Subcutaneous abdominal adipose tissue (tissue), 5 donors: ENCODE results near the gene ATPAF1.

Source experiments
- H3K27ac ChIP-seq: one replicate; pipeline ENCODE4 v1.7.0; 2013; ENCODE audit warnings: low read depth, mild to moderate bottlenecking, inconsistent platforms, low read length, moderate library complexity
- H3K27me3 ChIP-seq, 5 donors: one replicate each; pipeline ENCODE4 v1.7.0; 2013; ENCODE audit warnings: low read length in 5 of 5, inconsistent platforms in 1 of 5; ENCODE audit not compliant: control insufficient read depth in 5 of 5, insufficient read depth in 4 of 5
- H3K36me3 ChIP-seq, 5 donors: one replicate each; pipeline ENCODE4 v1.7.0; 2013; ENCODE audit warnings: low read length in 5 of 5; ENCODE audit not compliant: control insufficient read depth in 5 of 5, insufficient read depth in 5 of 5
- H3K4me1 ChIP-seq, 5 donors: one replicate each; pipeline ENCODE4 v1.7.0; 2013; ENCODE audit warnings: low read length in 5 of 5, mild to moderate bottlenecking in 3 of 5, moderate library complexity in 1 of 5; ENCODE audit not compliant: control insufficient read depth in 5 of 5, insufficient read depth in 5 of 5
- H3K4me3 ChIP-seq, 5 donors: one replicate each; pipeline ENCODE4 v1.7.0; 2013; ENCODE audit warnings: low read length in 5 of 5, low read depth in 1 of 5
- H3K9ac ChIP-seq, 5 donors: one replicate each; pipeline ENCODE4 v1.7.0; 2013; ENCODE audit warnings: low read length in 5 of 5, mild to moderate bottlenecking in 4 of 5, moderate library complexity in 3 of 5
- H3K9me3 ChIP-seq, 5 donors: one replicate each; pipeline ENCODE4 v1.7.0; 2013; ENCODE audit warnings: low read length in 5 of 5; ENCODE audit not compliant: control insufficient read depth in 5 of 5
- donor health status: healthy.
- donor health status: healthy.
- donor health status: healthy.
- donor health status: healthy.
- donor health status: healthy.

ATPAF1 gene

GRCh38 chr1:46682064-46682463, 13.9 kb upstream of the ATPAF1 start:
- H3K27ac ChIP-seq = no peak overlapping the region

GRCh38 chr1:46681333-46682034, 13.3 kb upstream of the ATPAF1 start:
- Histone ChIP-seq H3K27ac (no peak overlapping the region), H3K36me3 (peaks cover 71 to 94% (median 76%) of the 10 kb centered on the region in 5 donors), H3K9ac (no peak overlapping the region), H3K4me1 (peaks cover 0 to 24% (median 0%) of the 10 kb centered on the region in 5 donors), H3K27me3 (no peaks in the 10 kb centered on the region), H3K9me3 (no peaks in the 10 kb centered on the region), H3K4me3 (no peak overlapping the region)

More at GRCh38 chr1:46682064-46682463, 13.9 kb upstream of the ATPAF1 start:
- Histone ChIP-seq H3K4me3 (no peak overlapping the region), H3K36me3 (peaks cover 66 to 94% (median 81%) of the 10 kb centered on the region in 5 donors), H3K4me1 (peaks cover 0 to 30% (median 2%) of the 10 kb centered on the region in 5 donors), H3K9ac (no peak overlapping the region), H3K9me3 (no peaks in the 10 kb centered on the region), H3K27me3 (no peaks in the 10 kb centered on the region)

GRCh38 chr1:46679789-46680573, 11.8 kb upstream of the ATPAF1 start:
- Histone ChIP-seq H3K4me1 (peaks cover 0 to 17% (median 0%) of the 10 kb centered on the region in 5 donors), H3K4me3 (no peak overlapping the region), H3K9ac (no peak overlapping the region), H3K9me3 (no peaks in the 10 kb centered on the region), H3K27ac (no peak overlapping the region), H3K36me3 (peaks cover 66 to 92% (median 76%) of the 10 kb centered on the region in 5 donors), H3K27me3 (no peaks in the 10 kb centered on the region)

GRCh38 chr1:46677339-46677738, 9.2 kb upstream of the ATPAF1 start:
- no peaks in the 10 kb centered on the region for H3K9me3 ChIP-seq
- no peak overlapping the region for H3K4me3 ChIP-seq
- H3K4me1 ChIP-seq = peaks cover 0 to 10% (median 0%) of the 10 kb centered on the region in 5 donors
- H3K27me3 ChIP-seq = no peaks in the 10 kb centered on the region
- H3K9ac ChIP-seq = no peak overlapping the region
- no peak overlapping the region for H3K27ac ChIP-seq
- peaks cover 52 to 89% (median 56%) of the 10 kb centered on the region in 5 donors for H3K36me3 ChIP-seq

DNA sequence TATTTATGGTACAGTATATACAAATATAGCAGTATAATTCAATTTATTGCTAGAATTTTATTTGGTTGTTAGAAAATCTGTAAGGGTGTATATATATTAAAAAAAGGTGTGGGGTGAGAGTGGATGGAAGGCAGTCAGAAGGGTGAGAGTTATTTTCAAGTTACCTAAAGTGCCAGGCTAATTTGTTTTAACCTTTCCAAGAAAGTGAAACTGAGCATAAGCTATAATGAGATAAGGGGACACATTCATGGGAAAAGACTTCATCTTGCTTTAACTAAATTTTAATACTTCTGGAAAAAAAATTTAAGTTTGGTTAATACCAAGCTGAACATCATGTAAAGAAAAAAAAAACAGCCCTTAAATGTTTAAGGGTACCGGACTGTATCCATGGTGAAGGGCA, 8.4 kb upstream of the ATPAF1 start:
- Histone ChIP-seq H3K4me3 (no peak overlapping the region), H3K9me3 (no peaks in the 10 kb centered on the region), H3K27me3 (no peaks in the 10 kb centered on the region), H3K27ac (no peak overlapping the region), H3K36me3 (peaks cover 44 to 82% (median 49%) of the 10 kb centered on the region in 5 donors), H3K4me1 (peaks cover 0 to 3% (median 0%) of the 10 kb centered on the region in 5 donors), H3K9ac (no peak overlapping the region)

GRCh38 chr1:46675549-46676314, 7.6 kb upstream of the ATPAF1 start:
- no peak overlapping the region for H3K4me3 ChIP-seq
- H3K27me3 ChIP-seq = no peaks in the 10 kb centered on the region
- H3K36me3 ChIP-seq = peaks cover 40 to 75% (median 42%) of the 10 kb centered on the region in 5 donors
- H3K9me3 ChIP-seq = no peaks in the 10 kb centered on the region
- H3K27ac ChIP-seq = no peak overlapping the region
- H3K9ac ChIP-seq = no peak overlapping the region
- no peaks in the 10 kb centered on the region for H3K4me1 ChIP-seq

DNA sequence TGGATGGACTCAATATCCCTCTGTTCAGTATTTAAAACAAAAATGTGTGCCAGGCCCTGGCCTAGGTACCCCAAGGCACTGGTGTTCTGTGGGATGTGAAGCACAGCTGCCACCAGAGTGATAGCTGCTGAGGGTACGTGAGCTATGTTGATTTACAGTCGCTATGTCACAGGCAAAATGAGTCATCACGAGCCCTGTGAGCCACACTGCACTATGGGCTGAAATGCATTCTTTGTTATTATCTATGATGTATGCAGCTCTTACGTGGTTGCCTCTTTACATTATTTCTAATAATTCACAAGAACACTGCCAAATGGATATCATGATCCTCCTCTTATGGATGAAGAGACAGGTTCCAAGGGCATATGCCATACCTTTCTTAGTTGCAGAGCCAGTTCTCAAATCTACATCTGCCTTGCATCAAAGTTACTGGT, 5.6 kb upstream of the ATPAF1 start:
- H3K27ac ChIP-seq = no peak overlapping the region
- H3K4me3 ChIP-seq = no peak overlapping the region
- peaks cover 27 to 58% (median 29%) of the 10 kb centered on the region in 5 donors for H3K36me3 ChIP-seq

DNA sequence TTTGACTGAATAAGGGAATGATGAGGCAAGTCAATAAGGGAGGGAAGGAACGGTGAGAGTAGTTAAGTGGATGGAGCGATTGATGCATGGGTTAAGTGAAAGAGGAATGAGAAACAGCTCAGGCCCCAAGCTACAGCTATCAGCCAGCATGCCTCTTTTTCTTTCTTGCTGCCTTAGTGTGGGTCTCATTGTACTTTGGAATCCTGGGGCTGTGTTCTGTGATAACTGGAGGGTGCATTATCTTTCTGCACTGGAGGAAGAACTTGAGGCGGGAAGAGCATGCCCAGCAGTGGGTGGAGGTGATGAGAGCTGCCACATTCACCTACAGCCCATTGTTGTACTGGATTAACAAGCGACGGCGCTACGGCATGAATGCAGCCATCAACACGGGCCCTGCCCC, 4.5 kb upstream of the ATPAF1 start:
- H3K9me3 ChIP-seq = no peaks in the 10 kb centered on the region
- H3K4me1 ChIP-seq = peaks cover 0 to 11% (median 6%) of the 10 kb centered on the region in 5 donors
- no peak overlapping the region for H3K9ac ChIP-seq
- H3K27ac ChIP-seq = no peak overlapping the region
- H3K4me3 ChIP-seq = no peak overlapping the region
- H3K27me3 ChIP-seq = no peaks in the 10 kb centered on the region
- H3K36me3 ChIP-seq = peaks cover 22 to 48% (median 24%) of the 10 kb centered on the region in 5 donors

More for the DNA sequence above, 5.6 kb upstream of the ATPAF1 start:
- H3K9ac ChIP-seq = no peak overlapping the region
- no peaks in the 10 kb centered on the region for H3K9me3 ChIP-seq
- H3K27me3 ChIP-seq = no peaks in the 10 kb centered on the region
- peaks cover 0 to 4% (median 1%) of the 10 kb centered on the region in 5 donors for H3K4me1 ChIP-seq

DNA sequence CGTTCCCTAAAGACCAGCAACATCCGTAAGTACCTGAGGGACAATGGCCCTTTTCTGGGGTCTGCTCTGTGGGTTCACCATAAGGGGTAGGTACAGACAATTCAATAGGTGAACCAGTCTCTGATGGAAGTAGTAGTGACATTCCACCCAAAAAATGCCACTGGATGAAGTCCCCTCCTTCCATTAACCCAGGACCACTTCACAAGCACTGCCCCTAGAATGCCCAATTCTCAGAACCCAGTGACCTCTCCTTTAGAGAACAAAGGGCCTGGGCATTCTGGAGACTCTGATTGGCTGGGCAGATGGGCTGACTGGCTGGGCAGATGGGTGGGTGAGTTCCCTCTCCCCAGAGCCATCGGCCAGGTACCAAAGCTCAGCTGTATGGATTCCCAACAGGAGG, 3.4 kb upstream of the ATPAF1 start, which contains the start of gene TEX38:
Gene TEX38, plus strand, starts transcription at position 301 of the 400 bp plus-strand sequence. Its CDS starts 81 bp downstream, at position 382.
- H3K27ac ChIP-seq = no peak within 1 kb of the TSS
- no peak within 1 kb of the TSS for H3K4me3 ChIP-seq
- peaks cover 10 to 22% (median 17%) of the 10 kb centered on the region in 5 donors for H3K4me1 ChIP-seq
- H3K27me3 ChIP-seq = no peaks in the 10 kb centered on the region
- H3K9me3 ChIP-seq = no peaks in the 10 kb centered on the region
- H3K9ac ChIP-seq = no peak within 1 kb of the TSS
- peaks cover 13 to 38% (median 18%) of the 10 kb centered on the region in 5 donors for H3K36me3 ChIP-seq
